ENCODE measurements around the gene HTT. TPM values are rescaled to one million over a fixed set of nuclear protein-coding genes. Genes with fewer than 3 reads are reported as not detected.

The HTT gene
- total and polyA plus RNA-seq, 2 of the 8 experiments (the other 6 are each of a cell fraction or from before 2014, with no cell fraction given) = 24.0 to 71.0 TPM

- Histone ChIP-seq H2BK5ac (ENCODE audit: low read depth, low read length) (no peak overlapping the region), H3K14ac (ENCODE audit: insufficient read length) (no peak overlapping the region), H3K18ac (ENCODE audit: extremely low read depth, low read length) (no peak overlapping the region), H2BK12ac (ENCODE audit: low read depth, low read length) (no peak overlapping the region), H2BK120ac (replicated peaks; ENCODE audit: low read depth, low read length) (no peak overlapping the region), H2AK5ac (ENCODE audit: low read depth, low read length) (no peak overlapping the region), H4K5ac (ENCODE audit: insufficient read length, low read depth, low read length) (no peak overlapping the region), H2AFZ (ENCODE audit: low read length) (peak overlapping the region; percentile 48; the same call in 1 of the 2 replicates), H3K23ac (ENCODE audit: insufficient read length) (no peak overlapping the region), H3K4ac (replicated peaks; ENCODE audit: insufficient read length, low read depth, low read length) (no peak overlapping the region), H4K8ac (ENCODE audit: extremely low read depth, insufficient read depth, low read length) (no peak overlapping the region), H3K4me1 (replicated peaks in 1 of 4; ENCODE audit: control insufficient read depth in 3 of 4, insufficient read depth in 4 of 4, low read length in 3 of 4) (peaks cover 0 to 23% (median 11%) of the 10 kb centered on the region in 4 experiments; a peak in 5 of 7 replicates), H2BK20ac (ENCODE audit: low read length) (no peak overlapping the region), H3K36me3 (ENCODE audit: control insufficient read depth in 2 of 4, insufficient read depth in 4 of 4, low read length in 3 of 4) (no peaks in the 10 kb centered on the region), H2BK15ac (ENCODE audit: low read length) (no peak overlapping the region; the same call in 1 of the 2 replicates), H3K56ac (replicated peaks; ENCODE audit: insufficient read length, low read depth, low read length) (no peak overlapping the region), H4K91ac (replicated peaks; ENCODE audit: insufficient read length, low read length) (no peak overlapping the region), H3K9ac (replicated peaks in 1 of 4; ENCODE audit: extremely low read depth in 1 of 4, low read depth in 3 of 4, low read length in 3 of 4) (no peak overlapping the region), H3K4me2 (ENCODE audit: insufficient read depth in 1 of 2, low read depth in 2 of 2, low read length in 2 of 2) (peak overlapping the region; percentile 75 to 96), H3K4me3 (ENCODE audit: extremely low read depth in 1 of 4, insufficient read depth in 2 of 4, low read depth in 3 of 4, low read length in 4 of 4) (peak overlapping the region; percentile 37 to 72 (median 66)), H3K79me1 (ENCODE audit: low read depth, low read length) (no peaks in the 10 kb centered on the region), H4K20me1 (replicated peaks in 1 of 2; ENCODE audit: control insufficient read depth in 1 of 2, insufficient read depth in 2 of 2, low read length in 2 of 2) (peaks cover 2 to 6% of the 10 kb centered on the region in 2 experiments), H3K23me2 (ENCODE audit: low read depth, low read length) (peaks cover 15% of the 10 kb centered on the region; the same call in 1 of the 2 replicates), H3K27ac (ENCODE audit: low read depth, low read length) (no peak overlapping the region), H3K27me3 (replicated peaks in 1 of 4; ENCODE audit: control insufficient read depth in 3 of 4, extremely low read depth in 1 of 4, insufficient read depth in 3 of 4, low read length in 3 of 4) (peaks cover 0 to 12% (median 1%) of the 10 kb centered on the region in 4 experiments; a peak in 3 of 7 replicates), H3K79me2 (ENCODE audit: control insufficient read depth in 1 of 2, insufficient read depth in 2 of 2, low read length in 2 of 2) (no peaks in the 10 kb centered on the region; a peak in 2 of 4 replicates), H3K9me3 (ENCODE audit: insufficient read depth in 2 of 2, low read depth in 1 of 2, low read length in 1 of 2) (no peaks in the 10 kb centered on the region)
- TF ChIP-seq EZH2 (IDR thresholded peaks at IDR 0.05; ENCODE audit: low read depth, low read length, severe bottlenecking) (no peak), HDAC2 (IDR thresholded peaks at IDR 0.05; ENCODE audit: borderline replicate concordance in 1 of 2, low read depth in 2 of 2, low read length in 2 of 2) (0 out of 4 replicates have a peak, but pooled peaks of 1 of the 2 experiments have one; percentile 10)
- CTCF ChIA-PET (ENCODE audit: partially characterized antibody) = interaction anchor here (1.1 to 5.1 kb wide), 4 partner anchors 14 to 32 kb away, joined by 3 to 31 read pairs (median 6); no protein-coding TSS in a partner anchor
- FAIRE-seq = no peak
- POLR2A ChIA-PET (ENCODE audit: partially characterized antibody) = interaction anchor here (0.7 to 1.4 kb wide), 4 partner anchors 21 to 242 kb away, joined by 3 to 4 read pairs (median 3); no protein-coding TSS in a partner anchor
- peak in 1 of 2 experiments; percentile 65 for DNase-seq (ENCODE audit: low read depth in 1 of 2, low spot score in 2 of 2)
- 40% methylated on average over 19 of the region's 24 CpGs; no CpG with 5 or more reads in 1 of the 2 experiments for WGBS, 2 experiments (ENCODE audit: extremely low coverage in 1 of 2, insufficient coverage in 1 of 2, insufficient read length in 1 of 2, insufficient replicate concordance in 2 of 2, low coverage in 1 of 2, low lambda C conversion rate in 2 of 2, missing lambda C conversion rate in 1 of 2)
Observed at GRCh38 chr4:3291411-3291968, 217.0 kb downstream of the HTT start.
